ENCODE results near the gene GSC2. TPM values are rescaled to one million over a fixed set of nuclear protein-coding genes. Genes with fewer than 3 reads are reported as not detected.
A peak's percentile ranks its signal among the peaks of the same experiment; 100 is the strongest.

Gene GSC2
- total and polyA plus RNA-seq, 9 of the 15 experiments (the other 6 are each of a cell fraction or from before 2014, with no cell fraction given), result not detected

DNA sequence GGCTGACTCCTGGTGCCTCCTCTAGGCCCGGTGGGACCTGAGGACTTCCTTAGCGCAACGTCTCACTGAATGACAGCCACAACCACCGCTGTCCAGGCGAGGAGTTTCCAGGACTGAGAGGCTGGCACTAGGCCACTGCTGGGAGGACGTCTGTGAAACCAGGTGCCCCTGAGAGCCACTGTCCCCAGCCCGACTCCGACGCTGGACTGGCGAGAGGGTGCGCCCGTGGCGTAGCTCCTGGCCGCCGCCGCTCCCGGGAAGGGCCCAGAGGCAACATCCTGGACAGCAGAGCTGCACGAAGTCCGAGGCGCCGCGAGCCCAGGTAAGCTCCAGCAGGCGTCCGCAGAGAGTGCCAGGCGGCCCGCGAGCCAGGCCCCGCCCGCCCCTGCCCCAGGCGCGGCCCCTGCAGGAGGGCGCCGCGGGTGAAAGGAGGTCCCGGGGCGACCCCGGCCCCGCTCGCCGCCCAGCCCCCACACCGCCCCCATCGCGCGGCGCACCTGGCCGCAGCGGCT is 28.4 kb downstream of the GSC2 start (continued):
- TF ChIP-seq ZKSCAN1 (IDR thresholded peaks at IDR 0.05; ENCODE audit: low read depth, low read length) (peak; percentile 47), ZBTB2 (IDR thresholded peaks at IDR 0.05) (peak; percentile 58), ZBTB43 (CRISPR knock-in tag; IDR thresholded peaks at IDR 0.05) (no peak), MAFG (tag; conservative IDR thresholded peaks at IDR 0.05) (no peak), HLTF (IDR thresholded peaks at IDR 0.05) (no peak; the same call in 1 of the 2 replicates), ZNF324 (CRISPR knock-in tag; IDR thresholded peaks at IDR 0.05) (no peak), EWSR1 (IDR thresholded peaks at IDR 0.05; ENCODE audit: borderline replicate concordance, low read depth, partially characterized antibody) (no peak), FOXK2 (conservative IDR thresholded peaks at IDR 0.05 in 1 of 2, IDR thresholded peaks at IDR 0.05 in 1 of 2; ENCODE audit: low read depth in 2 of 2) (no peak), RNF2 (IDR thresholded peaks at IDR 0.05) (no peak), ZBTB40 (IDR thresholded peaks at IDR 0.05) (no peak), ZBTB40 (CRISPR knock-in tag; IDR thresholded peaks at IDR 0.05) (no peak), ZEB2 (IDR thresholded peaks at IDR 0.05) (peak; percentile 10; the same call in 1 of the 2 replicates), RB1 (IDR thresholded peaks at IDR 0.05; ENCODE audit: low read depth) (peak; percentile 25; the same call in 1 of the 2 replicates), HDAC6 (IDR thresholded peaks at IDR 0.05; ENCODE audit: low read depth, low read length) (0 out of 2 replicates have a peak, but pooled peaks have one; percentile 97)
- TF ChIP-seq, protein P1, sequence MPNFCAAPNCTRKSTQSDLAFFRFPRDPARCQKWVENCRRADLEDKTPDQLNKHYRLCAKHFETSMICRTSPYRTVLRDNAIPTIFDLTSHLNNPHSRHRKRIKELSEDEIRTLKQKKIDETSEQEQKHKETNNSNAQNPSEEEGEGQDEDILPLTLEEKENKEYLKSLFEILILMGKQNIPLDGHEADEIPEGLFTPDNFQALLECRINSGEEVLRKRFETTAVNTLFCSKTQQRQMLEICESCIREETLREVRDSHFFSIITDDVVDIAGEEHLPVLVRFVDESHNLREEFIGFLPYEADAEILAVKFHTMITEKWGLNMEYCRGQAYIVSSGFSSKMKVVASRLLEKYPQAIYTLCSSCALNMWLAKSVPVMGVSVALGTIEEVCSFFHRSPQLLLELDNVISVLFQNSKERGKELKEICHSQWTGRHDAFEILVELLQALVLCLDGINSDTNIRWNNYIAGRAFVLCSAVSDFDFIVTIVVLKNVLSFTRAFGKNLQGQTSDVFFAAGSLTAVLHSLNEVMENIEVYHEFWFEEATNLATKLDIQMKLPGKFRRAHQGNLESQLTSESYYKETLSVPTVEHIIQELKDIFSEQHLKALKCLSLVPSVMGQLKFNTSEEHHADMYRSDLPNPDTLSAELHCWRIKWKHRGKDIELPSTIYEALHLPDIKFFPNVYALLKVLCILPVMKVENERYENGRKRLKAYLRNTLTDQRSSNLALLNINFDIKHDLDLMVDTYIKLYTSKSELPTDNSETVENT (CRISPR knock-in tag; IDR thresholded peaks at IDR 0.05), result peak; percentile 89

All from K562 (cell line).